GM12878 (cell line): ENCODE results near the gene DLK1. TPM values are rescaled to one million over a fixed set of nuclear protein-coding genes. Genes with fewer than 3 reads are reported as not detected.

Source experiments
- FOXM1 ChIP-seq: IDR thresholded peaks from 2 replicates; pipeline ENCODE4 v1.6.1; 2012; ENCODE audit warnings: low read depth, mild to moderate bottlenecking, inconsistent platforms, low read length, moderate library complexity
- HDAC6 ChIP-seq: fragments of 200-600 bp; sonication (generic); IDR thresholded peaks from one replicate; pipeline ENCODE4 v1.8.0; 2017; ENCODE audit warnings: antibody characterized with exemption; ENCODE audit not compliant: unreplicated experiment
- NBN ChIP-seq: fragments of 450-650 bp; IDR thresholded peaks from 2 replicates; pipeline ENCODE4 v1.6.1; 2016
- RUNX3 ChIP-seq: IDR thresholded peaks from 2 replicates; pipeline ENCODE4 v1.6.1; 2012; ENCODE audit warnings: low read length, inconsistent platforms
- SIX5 ChIP-seq: IDR thresholded peaks from 2 replicates; pipeline ENCODE4 v1.6.1; 2011; ENCODE audit warnings: mild to moderate bottlenecking, low read depth, low read length, moderate library complexity; ENCODE audit not compliant: severe bottlenecking
- polyA plus RNA-seq, 11 experiments: library from polyadenylated mRNA; depleted of rRNA in 4 of 11; unstranded in 6 of 11; stranded (reverse) in 5 of 11; fragments of >200 nt; fragmentation: Nextera tagmentation in 4 of 11; fragmentation: Illumina TruSeq in 1 of 11; extraction: Ambion mirVana in 4 of 11; extraction: Trizol in 1 of 11; gene quantifications; 1 replicate in 1 of 11; 2 replicates in 10 of 11; pipeline versions ENCODE4 v1.2.1 to v1.2.3, GENCODE V29; 2011 to 2016; ENCODE audit warnings: inconsistent platforms in 2 of 11, missing spikeins in 2 of 11, low read depth in 1 of 11
- total RNA-seq, 4 experiments: library from RNA; depleted of rRNA in 3 of 4; stranded (reverse); fragments of >200 nt in 3 of 4; fragmentation: Illumina TruSeq in 1 of 4; extraction: Trizol in 1 of 4; gene quantifications; 2 replicates each; pipeline versions ENCODE4 v1.2.1 to v1.2.3, GENCODE V29; 2013 to 2021
- TF ChIP-seq, protein P1 (sequence below): fragments of 150-350 bp; IDR thresholded peaks from 2 replicates; pipeline ENCODE4 v1.6.1; 2016; ENCODE audit warnings: low read depth, low read length
- TF ChIP-seq, protein P2 (sequence below): fragments of 450-650 bp; formaldehyde crosslinking; IDR thresholded peaks from 2 replicates; pipeline ENCODE4 v1.4.0; 2022; ENCODE audit warnings: mild to moderate bottlenecking, moderate library complexity

The DLK1 gene
- total and polyA plus RNA-seq, 10 of the 15 experiments (the other 5 are each of a cell fraction or from before 2014, with no cell fraction given), result 0.87 TPM; not detected in 9

DNA sequence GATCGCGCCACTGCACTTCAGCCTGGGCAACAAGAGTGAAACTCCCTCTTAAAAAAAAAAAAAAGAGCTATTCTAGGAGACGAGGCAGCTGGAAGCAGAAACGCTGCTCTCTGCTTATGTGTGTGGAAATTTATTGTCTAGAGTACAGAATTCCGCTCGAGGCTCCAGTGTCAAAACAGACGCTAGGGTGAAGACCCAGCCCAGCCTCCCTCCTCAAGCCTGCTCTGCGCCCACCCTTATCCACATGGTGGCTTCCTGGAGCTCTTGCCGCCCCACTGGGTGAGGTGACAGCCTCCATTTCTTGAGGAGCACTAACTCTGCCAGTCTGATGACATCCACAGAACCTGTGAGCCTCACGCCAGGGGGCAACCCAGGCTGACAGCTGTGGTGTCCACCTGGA is 49.5 kb upstream of the DLK1 start (continued):
- TF ChIP-seq HDAC6, result no peak
- no peak for TF ChIP-seq RUNX3
- TF ChIP-seq NBN, result no peak
- TF ChIP-seq FOXM1, result no peak
- TF ChIP-seq, protein P1, sequence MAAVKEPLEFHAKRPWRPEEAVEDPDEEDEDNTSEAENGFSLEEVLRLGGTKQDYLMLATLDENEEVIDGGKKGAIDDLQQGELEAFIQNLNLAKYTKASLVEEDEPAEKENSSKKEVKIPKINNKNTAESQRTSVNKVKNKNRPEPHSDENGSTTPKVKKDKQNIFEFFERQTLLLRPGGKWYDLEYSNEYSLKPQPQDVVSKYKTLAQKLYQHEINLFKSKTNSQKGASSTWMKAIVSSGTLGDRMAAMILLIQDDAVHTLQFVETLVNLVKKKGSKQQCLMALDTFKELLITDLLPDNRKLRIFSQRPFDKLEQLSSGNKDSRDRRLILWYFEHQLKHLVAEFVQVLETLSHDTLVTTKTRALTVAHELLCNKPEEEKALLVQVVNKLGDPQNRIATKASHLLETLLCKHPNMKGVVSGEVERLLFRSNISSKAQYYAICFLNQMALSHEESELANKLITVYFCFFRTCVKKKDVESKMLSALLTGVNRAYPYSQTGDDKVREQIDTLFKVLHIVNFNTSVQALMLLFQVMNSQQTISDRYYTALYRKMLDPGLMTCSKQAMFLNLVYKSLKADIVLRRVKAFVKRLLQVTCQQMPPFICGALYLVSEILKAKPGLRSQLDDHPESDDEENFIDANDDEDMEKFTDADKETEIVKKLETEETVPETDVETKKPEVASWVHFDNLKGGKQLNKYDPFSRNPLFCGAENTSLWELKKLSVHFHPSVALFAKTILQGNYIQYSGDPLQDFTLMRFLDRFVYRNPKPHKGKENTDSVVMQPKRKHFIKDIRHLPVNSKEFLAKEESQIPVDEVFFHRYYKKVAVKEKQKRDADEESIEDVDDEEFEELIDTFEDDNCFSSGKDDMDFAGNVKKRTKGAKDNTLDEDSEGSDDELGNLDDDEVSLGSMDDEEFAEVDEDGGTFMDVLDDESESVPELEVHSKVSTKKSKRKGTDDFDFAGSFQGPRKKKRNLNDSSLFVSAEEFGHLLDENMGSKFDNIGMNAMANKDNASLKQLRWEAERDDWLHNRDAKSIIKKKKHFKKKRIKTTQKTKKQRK, result no peak
- no peak for TF ChIP-seq SIX5
- TF ChIP-seq, protein P2, sequence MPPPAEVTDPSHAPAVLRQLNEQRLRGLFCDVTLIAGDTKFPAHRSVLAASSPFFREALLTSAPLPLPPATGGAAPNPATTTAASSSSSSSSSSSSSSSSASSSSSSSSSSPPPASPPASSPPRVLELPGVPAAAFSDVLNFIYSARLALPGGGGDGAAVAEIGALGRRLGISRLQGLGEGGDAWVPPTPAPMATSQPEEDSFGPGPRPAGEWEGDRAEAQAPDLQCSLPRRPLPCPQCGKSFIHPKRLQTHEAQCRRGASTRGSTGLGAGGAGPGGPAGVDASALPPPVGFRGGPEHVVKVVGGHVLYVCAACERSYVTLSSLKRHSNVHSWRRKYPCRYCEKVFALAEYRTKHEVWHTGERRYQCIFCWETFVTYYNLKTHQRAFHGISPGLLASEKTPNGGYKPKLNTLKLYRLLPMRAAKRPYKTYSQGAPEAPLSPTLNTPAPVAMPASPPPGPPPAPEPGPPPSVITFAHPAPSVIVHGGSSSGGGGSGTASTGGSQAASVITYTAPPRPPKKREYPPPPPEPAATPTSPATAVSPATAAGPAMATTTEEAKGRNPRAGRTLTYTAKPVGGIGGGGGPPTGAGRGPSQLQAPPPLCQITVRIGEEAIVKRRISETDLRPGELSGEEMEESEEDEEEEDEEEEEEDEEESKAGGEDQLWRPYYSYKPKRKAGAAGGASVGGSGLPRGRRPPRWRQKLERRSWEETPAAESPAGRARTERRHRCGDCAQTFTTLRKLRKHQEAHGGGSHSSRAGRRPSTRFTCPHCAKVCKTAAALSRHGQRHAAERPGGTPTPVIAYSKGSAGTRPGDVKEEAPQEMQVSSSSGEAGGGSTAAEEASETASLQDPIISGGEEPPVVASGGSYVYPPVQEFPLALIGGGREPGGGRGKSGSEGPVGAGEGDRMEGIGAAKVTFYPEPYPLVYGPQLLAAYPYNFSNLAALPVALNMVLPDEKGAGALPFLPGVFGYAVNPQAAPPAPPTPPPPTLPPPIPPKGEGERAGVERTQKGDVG, result no peak
